Ovary (tissue), 9 donors: ENCODE data around the gene DERA. TPM values are rescaled to one million over a fixed set of nuclear protein-coding genes. Genes with fewer than 3 reads are reported as not detected.

ENCODE experiments used
- DNase-seq, 5 donors: peaks; one replicate each; pipeline ENCODE4 v3.0.0-alpha.2; 2019 to 2020
- H3K27ac ChIP-seq, 2 donors: fragments of 200-600 bp; one replicate each; pipeline versions ENCODE4 v1.5.1 to v1.8.0; 2019 to 2022
- H3K27me3 ChIP-seq: fragments of 200-600 bp; one replicate; pipeline ENCODE4 v1.8.0; 2022
- H3K36me3 ChIP-seq: fragments of 200-600 bp; sonication (generic); one replicate; pipeline ENCODE4 v1.5.1; 2019
- H3K4me1 ChIP-seq: one replicate; pipeline ENCODE4 v1.8.1; 2013; ENCODE audit warnings: mild to moderate bottlenecking, moderate library complexity; ENCODE audit not compliant: insufficient read depth
- H3K4me3 ChIP-seq: fragments of 200-600 bp; sonication (generic); one replicate; pipeline ENCODE4 v1.5.1; 2017
- H3K9me3 ChIP-seq, 2 donors: fragments of 200-600 bp in 1 of 2; sonication (generic) in 1 of 2; one replicate each; pipeline versions ENCODE4 v1.5.1 to v1.8.1; 2013 to 2019; ENCODE audit warnings: mild to moderate bottlenecking in 1 of 2, moderate library complexity in 1 of 2
- CTCF ChIP-seq, 3 donors: fragments of 450-650 bp in 2 of 3; fragments of 200-600 bp in 1 of 3; IDR thresholded peaks; one replicate each; pipeline versions ENCODE4 v1.5.1 to v1.8.0; 2016 to 2022; ENCODE audit warnings: antibody characterized with exemption in 3 of 3, mild to moderate bottlenecking in 1 of 3
- EP300 ChIP-seq: sonication (generic); formaldehyde crosslinking; IDR thresholded peaks from one replicate; pipeline ENCODE4 v1.6.1; 2017; ENCODE audit warnings: antibody characterized with exemption
- POLR2A ChIP-seq: fragments of 450-650 bp; IDR thresholded peaks from one replicate; pipeline ENCODE4 v1.6.1; 2017; ENCODE audit warnings: antibody characterized with exemption, mild to moderate bottlenecking, moderate library complexity
- WGBS, 3 donors: extraction: QIAGEN DNeasy Blood & Tissue Kit in 1 of 3; methylation state at CpG; one replicate each; pipeline versions ENCODE4 v1.1.5 to v1.1.7; 2013 to 2017; 5-methylcytosine and 5-hydroxymethylcytosine counted together
- intact Hi-C, 4 donors: fragments of 100-400 bp; cut with DNase I; formaldehyde crosslinking; loops; one replicate each; pipeline versions ENCODE4 v1.11.0 to v1.15.1; 2022 to 2023
- polyA plus RNA-seq, 2 donors: library from polyadenylated mRNA; stranded (reverse); fragments of 200-250 nt in 1 of 2; fragments of 350-450 nt in 1 of 2; fragmentation: Illumina TruSeq in 1 of 2; extraction: RNeasy Lipid Tissue Mini Kit (QIAGEN cat#74804) in 1 of 2; gene quantifications; one replicate each; pipeline ENCODE4 v1.2.3, GENCODE V29; 2013 to 2014
- total RNA-seq, 7 donors: library from RNA; depleted of rRNA in 2 of 7; stranded (reverse); fragments of >200 nt in 2 of 7; fragmentation: NEBNext Ultra II Directional in 3 of 7; extraction: Animal tissue kit (Norgen Biotek cat#: 25700) in 3 of 7; gene quantifications; one replicate each; pipeline versions ENCODE4 v1.1.0 to v1.2.4, GENCODE V29; 2016 to 2023
- donor health status: DM: no; HTN: no; CAD: no; lungs with moderate emphysema.
- donor health status: DM: no; HTN: no; CAD: no.
- donor health status: Bipolar disorder and iron deficiency.
- donor health status: DM: yes; HTN: yes; CAD: no.
- donor health status: DM: no; HTN: no; CAD: no.
- donor health status: DM: yes; HTN: yes; CAD: no.

DERA gene
- total and polyA plus RNA-seq, 9 donors, result 8.1 to 27.7 (median 12.0) TPM

GRCh38 chr12:16075887-16076286 is 164.8 kb downstream of the DERA start:
- 81 to 88% (median 85%) methylated on average over 1 of the region's 1 CpG for WGBS, 3 donors
- DNase-seq, result no peak
- no peaks in the 10 kb centered on the region for H3K4me1 ChIP-seq
- H3K9me3 ChIP-seq, result no peaks in the 10 kb centered on the region
- intact Hi-C loops, result no loop called here
- no peak overlapping the region for H3K27ac ChIP-seq
- TF ChIP-seq EP300 (no peak), POLR2A (no peak), CTCF (IDR thresholded peaks at IDR 0.05) (no peak)
- no peak overlapping the region for H3K4me3 ChIP-seq
- H3K36me3 ChIP-seq, result no peaks in the 10 kb centered on the region
- no peaks in the 10 kb centered on the region for H3K27me3 ChIP-seq

GRCh38 chr12:16076557-16076956 is 165.4 kb downstream of the DERA start:
- no peak overlapping the region for H3K4me3 ChIP-seq
- H3K27ac ChIP-seq, result no peak overlapping the region
- no peaks in the 10 kb centered on the region for H3K4me1 ChIP-seq
- H3K36me3 ChIP-seq, result no peaks in the 10 kb centered on the region
- no peaks in the 10 kb centered on the region for H3K9me3 ChIP-seq
- TF ChIP-seq POLR2A, result no peak
- intact Hi-C loops, result no loop called here
- no peaks in the 10 kb centered on the region for H3K27me3 ChIP-seq
- 39 to 44% (median 44%) methylated on average over 2 of the region's 2 CpGs for WGBS, 3 donors
- no peak for DNase-seq

- DNase-seq, result no peak
- no peak overlapping the region for H3K27ac ChIP-seq
- WGBS, 3 donors, result 79 to 81% (median 80%) methylated on average over 1 of the region's 1 CpG
- no peaks in the 10 kb centered on the region for H3K27me3 ChIP-seq
- no peak for TF ChIP-seq EP300
- no peak for TF ChIP-seq POLR2A
- no peak for TF ChIP-seq CTCF (IDR thresholded peaks at IDR 0.05)
- no peak overlapping the region for H3K4me3 ChIP-seq
- no peaks in the 10 kb centered on the region for H3K36me3 ChIP-seq
- H3K4me1 ChIP-seq, result no peaks in the 10 kb centered on the region
- H3K9me3 ChIP-seq, result no peaks in the 10 kb centered on the region
- intact Hi-C loops, result no loop called here
Observed at GRCh38 chr12:16076970-16077522, 165.9 kb downstream of the DERA start.

- intact Hi-C loops, result no loop called here
- no peak for DNase-seq
- Histone ChIP-seq H3K4me3 (no peak overlapping the region), H3K4me1 (no peaks in the 10 kb centered on the region), H3K9me3 (no peaks in the 10 kb centered on the region), H3K27me3 (no peaks in the 10 kb centered on the region), H3K36me3 (no peaks in the 10 kb centered on the region), H3K27ac (no peak overlapping the region)
- TF ChIP-seq CTCF (IDR thresholded peaks at IDR 0.05) (no peak), POLR2A (no peak), EP300 (no peak)
- 79 to 85% (median 80%) methylated on average over 8 of the region's 8 CpGs for WGBS, 3 donors
Observed at GRCh38 chr12:16086462-16086861, 175.3 kb downstream of the DERA start.

- intact Hi-C loops, result no loop called here
Observed at GRCh38 chr12:16086942-16087341, 175.8 kb downstream of the DERA start.

More at GRCh38 chr12:16086942-16087341, 175.8 kb downstream of the DERA start:
- 91 to 94% (median 94%) methylated on average over 2 of the region's 2 CpGs for WGBS, 3 donors
- H3K4me1 ChIP-seq, result no peaks in the 10 kb centered on the region
- H3K4me3 ChIP-seq, result no peak overlapping the region
- no peaks in the 10 kb centered on the region for H3K27me3 ChIP-seq
- H3K27ac ChIP-seq, result no peak overlapping the region
- H3K36me3 ChIP-seq, result no peaks in the 10 kb centered on the region
- no peaks in the 10 kb centered on the region for H3K9me3 ChIP-seq
- TF ChIP-seq POLR2A, result no peak
- TF ChIP-seq CTCF (IDR thresholded peaks at IDR 0.05), result no peak
- no peak for TF ChIP-seq EP300
- no peak for DNase-seq

Other genes with a start within 250 kb of the DERA start
- 10 to 100 TPM; 56.2 to 94.9 (median 77.4) TPM for gene EPS8, start 121.9 kb upstream of the DERA start, total RNA-seq
- 10 to 100 TPM; 58.2 to 87.4 TPM for gene EPS8, start 121.9 kb upstream of the DERA start, polyA plus RNA-seq
- 10 to 100 TPM; 31.7 to 87.6 (median 81.2) TPM for gene STRAP, start 28.9 kb upstream of the DERA start, total RNA-seq
- gene STRAP, start 28.9 kb upstream of the DERA start, polyA plus RNA-seq, result 10 to 100 TPM; 53.1 to 91.4 TPM